BLaER1 (cell line): ENCODE results near the gene CD55.

ENCODE experiments used
- H3K27ac ChIP-seq: shearing (Covaris generic); formaldehyde crosslinking; 2 replicates; pipeline ENCODE4 v1.8.1; 2022
- H3K27me3 ChIP-seq: shearing (Covaris generic); formaldehyde crosslinking; 2 replicates; pipeline ENCODE4 v1.8.1; 2022
- H3K36me3 ChIP-seq: shearing (Covaris generic); formaldehyde crosslinking; 2 replicates; pipeline ENCODE4 v1.8.1; 2022
- H3K4me1 ChIP-seq: shearing (Covaris generic); formaldehyde crosslinking; 2 replicates; pipeline ENCODE4 v1.8.1; 2022
- H3K4me2 ChIP-seq: shearing (Covaris generic); formaldehyde crosslinking; 2 replicates; pipeline ENCODE4 v1.8.1; 2022
- H3K4me3 ChIP-seq: shearing (Covaris generic); formaldehyde crosslinking; 2 replicates; pipeline ENCODE4 v1.8.1; 2022
- H3K9ac ChIP-seq: shearing (Covaris generic); formaldehyde crosslinking; 2 replicates; pipeline ENCODE4 v1.8.1; 2022
- H3K9me3 ChIP-seq: shearing (Covaris generic); formaldehyde crosslinking; 2 replicates; pipeline ENCODE4 v1.8.1; 2022
- H4K20me1 ChIP-seq: shearing (Covaris generic); formaldehyde crosslinking; 2 replicates; pipeline ENCODE4 v1.8.1; 2022
- Cebpa-rat ChIP-seq: shearing (Covaris generic); IDR thresholded peaks from 2 replicates; pipeline ENCODE4 v1.8.1; 2022

Gene CD55

DNA sequence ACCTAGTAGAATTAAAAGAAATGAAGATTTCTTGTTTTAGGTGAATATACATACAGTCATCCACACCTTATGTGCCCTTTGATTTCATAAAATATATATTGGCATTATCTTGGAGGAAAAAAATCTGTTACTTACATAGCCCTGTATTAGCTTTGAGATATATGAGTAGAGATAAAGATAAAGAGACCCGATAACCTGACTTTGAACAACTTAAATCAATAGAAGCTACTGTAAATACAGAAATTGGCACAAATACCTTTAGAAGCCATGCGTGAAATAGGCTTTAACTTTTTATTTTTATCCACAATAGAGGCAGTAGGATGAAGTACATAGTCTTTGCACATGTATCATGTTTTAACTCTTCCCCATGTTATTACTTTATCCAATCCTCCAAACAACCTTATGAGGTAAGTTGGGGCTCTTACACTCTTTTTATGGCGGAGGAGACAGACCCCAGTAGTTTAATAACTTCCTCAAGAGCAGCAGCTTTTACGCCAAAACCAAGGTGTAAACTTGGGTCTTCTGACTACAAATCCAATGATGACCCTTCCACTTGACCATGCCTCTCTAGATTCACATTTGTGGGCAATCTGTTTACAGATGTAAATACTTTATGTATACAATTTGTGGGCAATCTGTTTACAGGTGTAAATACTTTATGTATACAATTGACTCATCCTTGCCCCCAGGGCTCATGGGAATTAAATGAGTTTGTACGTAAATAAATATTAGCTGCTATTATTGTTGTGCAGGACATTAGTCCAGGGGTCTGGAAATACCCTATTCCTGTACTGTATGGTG, 2.1 kb downstream of the CD55 start:
- no peaks in the 10 kb centered on the region for H3K27me3 ChIP-seq
- no peak overlapping the region for H3K4me2 ChIP-seq
- no peaks in the 10 kb centered on the region for H3K9me3 ChIP-seq
- no peak for TF ChIP-seq Cebpa-rat
- H3K36me3 ChIP-seq: peaks cover 35% of the 10 kb centered on the region
- H3K27ac ChIP-seq: no peak overlapping the region
- H3K4me1 ChIP-seq: peaks cover 13% of the 10 kb centered on the region
- no peak overlapping the region for H3K9ac ChIP-seq
- no peak overlapping the region for H3K4me3 ChIP-seq
- no peaks in the 10 kb centered on the region for H4K20me1 ChIP-seq

DNA sequence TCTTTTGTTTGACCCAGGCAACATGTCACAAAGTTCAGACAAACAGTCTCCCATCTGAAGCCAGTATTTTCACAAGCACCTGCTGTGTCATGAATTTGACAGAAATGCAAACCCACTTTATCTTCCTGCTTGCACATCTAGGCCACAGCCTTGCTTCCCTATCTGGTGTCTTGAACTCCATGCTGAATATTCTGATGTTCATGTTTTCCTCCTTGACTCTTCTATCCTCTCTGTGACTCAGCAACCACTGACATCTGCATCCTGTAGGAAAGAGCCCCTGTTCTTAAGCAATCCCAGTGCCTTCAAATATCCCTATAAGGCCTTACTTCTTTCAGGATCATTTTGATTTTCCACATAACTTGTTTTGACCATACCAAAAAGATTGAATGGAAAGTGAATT, 6.5 kb downstream of the CD55 start:
- Histone ChIP-seq H4K20me1 (no peaks in the 10 kb centered on the region), H3K4me3 (no peak overlapping the region), H3K36me3 (peaks cover 60% of the 10 kb centered on the region), H3K27ac (no peak overlapping the region), H3K4me2 (no peak overlapping the region), H3K4me1 (peaks cover 2% of the 10 kb centered on the region), H3K27me3 (no peaks in the 10 kb centered on the region), H3K9ac (no peak overlapping the region), H3K9me3 (peaks cover 4% of the 10 kb centered on the region)
- no peak for TF ChIP-seq Cebpa-rat

DNA sequence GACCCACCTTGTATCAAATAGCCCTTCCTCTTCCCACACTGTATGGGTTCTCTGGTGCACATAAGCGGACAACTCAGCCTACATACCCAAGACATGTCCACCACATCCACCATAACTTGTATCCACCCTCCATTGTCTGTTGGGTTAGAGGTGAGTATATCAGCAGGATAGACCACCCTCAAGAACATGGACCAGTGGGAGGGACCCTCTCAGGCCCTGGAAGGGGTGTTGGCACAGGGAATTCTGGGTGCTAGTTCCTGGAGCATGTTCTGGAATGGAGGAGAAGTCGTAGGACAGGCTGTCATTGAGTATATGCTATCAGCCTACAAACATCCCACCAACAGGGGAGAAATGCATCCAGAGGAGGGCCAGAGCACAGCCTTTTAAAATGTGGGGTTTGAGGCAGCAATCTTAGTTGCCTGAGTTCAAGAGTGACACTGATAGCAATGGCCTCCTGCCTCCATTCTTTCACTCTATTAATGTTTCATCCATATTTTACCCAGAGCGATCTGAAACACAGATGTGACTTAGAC, 7.5 kb downstream of the CD55 start:
- Histone ChIP-seq H3K4me3 (no peak overlapping the region), H3K9ac (no peak overlapping the region), H4K20me1 (no peaks in the 10 kb centered on the region), H3K9me3 (peaks cover 14% of the 10 kb centered on the region), H3K27me3 (no peaks in the 10 kb centered on the region), H3K4me2 (no peak overlapping the region), H3K4me1 (peaks cover 12% of the 10 kb centered on the region; the same call in 1 of the 2 replicates), H3K27ac (no peak overlapping the region), H3K36me3 (peaks cover 59% of the 10 kb centered on the region)
- no peak for TF ChIP-seq Cebpa-rat

DNA sequence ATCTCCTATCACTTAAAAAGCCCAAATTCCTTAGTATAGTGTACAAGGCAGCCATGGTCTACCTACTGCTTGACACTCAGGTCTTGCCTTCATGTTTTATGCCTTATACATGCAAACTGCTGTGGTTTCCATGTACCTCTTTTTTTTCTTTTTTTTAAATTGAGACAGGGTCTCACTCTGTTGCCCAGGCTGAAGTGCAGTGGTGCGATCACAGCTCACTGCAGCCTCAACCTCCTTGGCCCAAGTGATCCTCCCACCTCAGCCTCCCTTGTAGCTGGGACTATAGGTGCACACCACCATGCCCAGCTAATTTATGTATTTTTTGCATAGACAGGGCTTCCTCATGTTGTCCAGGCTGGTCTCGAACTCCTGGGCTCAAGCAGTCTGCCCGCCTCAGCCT, 8.0 kb downstream of the CD55 start:
- no peak overlapping the region for H3K4me3 ChIP-seq
- H3K9ac ChIP-seq: no peak overlapping the region
- H3K27ac ChIP-seq: no peak overlapping the region
- no peak for TF ChIP-seq Cebpa-rat
- no peak overlapping the region for H3K4me2 ChIP-seq
- peaks cover 12% of the 10 kb centered on the region; the same call in 1 of the 2 replicates for H3K4me1 ChIP-seq
- no peaks in the 10 kb centered on the region for H3K27me3 ChIP-seq
- peaks cover 19% of the 10 kb centered on the region for H3K9me3 ChIP-seq
- no peaks in the 10 kb centered on the region for H4K20me1 ChIP-seq
- H3K36me3 ChIP-seq: peaks cover 58% of the 10 kb centered on the region

DNA sequence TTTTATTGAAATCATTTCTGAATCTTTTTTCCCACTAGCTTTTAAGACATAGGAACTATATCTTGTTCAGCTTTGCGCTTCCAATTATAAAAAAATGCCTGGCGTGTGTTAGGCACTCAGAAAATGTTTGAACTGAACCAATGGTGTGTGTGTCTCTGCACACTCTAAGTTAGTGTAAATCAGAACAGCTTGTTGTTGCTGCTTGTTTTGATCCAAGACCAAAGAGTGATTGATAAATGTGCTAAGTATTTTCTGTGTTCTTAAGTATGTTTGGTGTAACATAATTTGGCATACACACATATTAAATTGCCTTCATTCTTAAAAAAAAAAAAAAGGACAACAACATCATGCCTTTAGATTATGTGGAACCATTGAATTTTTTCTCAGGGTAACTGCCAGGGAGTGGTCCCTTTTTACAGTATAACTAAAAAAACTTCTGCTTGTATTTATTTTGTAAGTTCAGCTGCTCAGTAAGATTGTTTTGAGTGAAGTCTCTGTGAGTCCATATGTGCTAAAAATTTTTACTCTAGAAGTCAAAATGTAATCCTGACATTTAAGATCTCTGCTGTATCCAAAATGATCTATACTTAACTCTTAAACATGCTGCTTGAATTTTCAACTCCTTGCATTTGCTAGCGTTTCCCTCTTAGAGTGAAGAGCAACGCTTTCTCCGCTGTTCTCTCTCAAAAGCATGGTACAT, 8.7 kb downstream of the CD55 start:
- no peak for TF ChIP-seq Cebpa-rat
- Histone ChIP-seq H3K4me1 (peaks cover 12% of the 10 kb centered on the region; the same call in 1 of the 2 replicates), H3K4me3 (no peak overlapping the region), H3K9me3 (peaks cover 22% of the 10 kb centered on the region), H3K27me3 (no peaks in the 10 kb centered on the region), H3K4me2 (no peak overlapping the region), H3K27ac (no peak overlapping the region), H3K9ac (no peak overlapping the region), H4K20me1 (no peaks in the 10 kb centered on the region), H3K36me3 (peaks cover 54% of the 10 kb centered on the region)

DNA sequence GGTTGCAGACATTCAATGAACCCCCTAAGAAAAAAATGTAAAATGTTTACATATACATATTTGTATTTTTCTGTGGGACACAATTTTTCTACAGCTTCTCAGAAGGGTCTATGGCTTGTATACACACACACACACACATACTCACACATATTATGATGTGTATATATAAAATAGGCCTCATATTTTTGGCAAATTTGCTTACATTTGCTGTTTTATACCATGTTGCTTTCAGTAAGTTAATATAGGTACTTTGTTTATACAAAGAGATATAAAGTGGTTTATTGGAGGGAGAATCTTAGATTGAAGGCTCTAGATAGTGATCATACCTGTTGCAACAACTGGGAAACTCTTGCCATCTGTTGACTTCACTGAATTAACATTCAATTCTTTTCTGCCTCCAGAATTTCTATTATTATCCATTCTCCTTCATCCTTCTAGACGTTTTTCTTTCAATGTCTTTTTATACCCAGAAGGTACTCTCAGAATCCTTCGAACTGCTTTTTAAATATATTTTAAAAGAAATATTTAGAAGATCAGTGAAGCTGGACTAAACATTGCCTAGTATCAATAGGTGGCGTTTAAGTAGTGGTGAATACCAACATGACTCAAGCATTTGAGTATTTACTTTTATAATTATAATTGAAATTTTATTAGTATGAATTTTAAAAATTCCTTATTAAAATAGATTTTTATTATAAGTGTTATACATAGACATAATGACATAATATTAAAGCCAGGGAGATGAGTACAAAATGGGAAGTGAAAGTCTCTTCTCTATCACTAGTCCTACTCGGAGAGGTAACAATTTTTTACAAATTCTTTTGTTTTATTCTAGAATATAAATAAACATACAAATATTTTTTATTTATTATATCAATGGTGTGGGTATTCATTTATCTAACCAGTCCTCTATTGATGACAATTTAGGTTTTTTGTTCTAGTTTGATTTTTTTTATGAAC, 10.2 kb downstream of the CD55 start:
- peaks cover 17% of the 10 kb centered on the region; the same call in 1 of the 2 replicates for H3K4me1 ChIP-seq
- H3K27ac ChIP-seq: no peak overlapping the region
- H3K9me3 ChIP-seq: peaks cover 22% of the 10 kb centered on the region
- H4K20me1 ChIP-seq: no peaks in the 10 kb centered on the region
- no peak overlapping the region for H3K9ac ChIP-seq
- no peaks in the 10 kb centered on the region for H3K27me3 ChIP-seq
- no peak for TF ChIP-seq Cebpa-rat
- no peak overlapping the region for H3K4me3 ChIP-seq
- H3K4me2 ChIP-seq: no peak overlapping the region
- peaks cover 59% of the 10 kb centered on the region for H3K36me3 ChIP-seq

DNA sequence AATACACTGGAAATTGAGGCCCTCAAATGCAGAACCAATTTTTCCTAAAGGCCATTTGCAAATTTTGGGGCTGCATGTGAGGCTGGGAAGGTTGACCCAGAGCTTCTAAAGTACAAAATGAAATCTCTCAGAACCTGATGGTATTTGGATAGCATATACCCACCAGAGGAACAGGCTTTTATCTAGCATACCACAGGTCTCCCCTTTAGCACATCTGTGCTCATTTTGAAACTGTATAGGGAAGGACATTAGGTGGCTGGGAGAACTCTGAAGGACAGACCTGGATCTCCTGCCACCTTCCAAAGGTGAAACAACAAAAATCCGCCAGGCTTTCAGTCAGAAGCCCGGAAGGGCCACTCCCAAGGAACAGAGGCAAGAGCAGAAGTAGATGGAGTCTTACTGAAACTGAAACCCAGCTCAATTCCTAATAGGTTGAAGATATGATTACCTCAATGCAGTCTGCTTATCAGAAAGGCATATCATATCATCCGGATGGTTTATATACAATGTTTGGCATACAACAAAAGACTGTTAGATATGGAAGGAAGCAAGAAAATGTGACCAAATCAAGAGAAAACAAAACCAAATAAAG, 11.6 kb downstream of the CD55 start:
- Histone ChIP-seq H3K27me3 (no peaks in the 10 kb centered on the region), H4K20me1 (no peaks in the 10 kb centered on the region), H3K4me2 (no peak overlapping the region; the same call in 1 of the 2 replicates), H3K9me3 (peaks cover 22% of the 10 kb centered on the region), H3K27ac (no peak overlapping the region), H3K36me3 (peaks cover 52% of the 10 kb centered on the region), H3K4me3 (no peak overlapping the region), H3K9ac (no peak overlapping the region), H3K4me1 (peaks cover 17% of the 10 kb centered on the region; the same call in 1 of the 2 replicates)
- no peak for TF ChIP-seq Cebpa-rat

DNA sequence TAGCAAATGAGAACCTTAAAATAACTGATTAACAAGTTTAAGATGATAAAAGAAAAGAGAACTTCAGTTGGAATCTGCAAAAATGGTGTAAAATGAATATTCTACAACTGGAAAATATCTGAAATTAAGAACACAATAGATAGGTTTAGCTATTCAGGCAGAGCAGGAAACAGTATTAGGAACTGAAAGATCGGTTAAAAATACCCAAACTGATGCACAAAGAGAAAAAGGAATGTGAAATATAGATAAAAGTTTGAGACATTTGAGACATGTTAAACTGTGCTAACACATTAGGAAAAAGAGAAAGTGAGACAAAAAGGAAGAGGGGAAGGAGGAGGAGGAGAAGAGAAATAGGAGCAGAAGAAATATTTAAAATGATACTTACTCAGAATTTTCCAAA, 12.1 kb downstream of the CD55 start:
- Histone ChIP-seq H3K27ac (no peak overlapping the region), H3K4me2 (no peak overlapping the region; the same call in 1 of the 2 replicates), H3K9ac (no peak overlapping the region), H3K9me3 (peaks cover 22% of the 10 kb centered on the region), H3K4me1 (peaks cover 17% of the 10 kb centered on the region; the same call in 1 of the 2 replicates), H3K27me3 (no peaks in the 10 kb centered on the region), H3K4me3 (no peak overlapping the region), H3K36me3 (peaks cover 47% of the 10 kb centered on the region), H4K20me1 (no peaks in the 10 kb centered on the region)
- TF ChIP-seq Cebpa-rat: no peak

DNA sequence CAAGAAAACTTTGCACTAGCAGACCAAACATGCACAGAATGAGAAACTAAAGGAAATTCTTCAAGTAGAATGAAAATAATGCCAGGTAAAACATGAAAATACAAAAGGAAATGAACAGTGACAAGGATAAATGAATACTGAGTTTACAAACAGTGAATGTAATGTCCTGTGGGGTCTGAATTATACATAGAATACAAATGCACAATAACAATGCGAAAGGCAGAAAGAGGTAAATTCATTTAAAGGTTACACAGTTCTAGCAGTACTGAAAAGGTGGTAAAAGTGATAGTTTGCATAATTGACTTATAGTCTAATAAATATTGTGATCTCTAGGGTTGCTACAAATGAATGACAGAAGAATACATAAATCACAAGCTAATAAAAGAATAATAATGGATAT, 12.9 kb downstream of the CD55 start:
- TF ChIP-seq Cebpa-rat: no peak
- H3K4me2 ChIP-seq: no peak overlapping the region
- H3K36me3 ChIP-seq: peaks cover 40% of the 10 kb centered on the region

More for the DNA sequence above, 12.9 kb downstream of the CD55 start:
- peaks cover 17% of the 10 kb centered on the region; the same call in 1 of the 2 replicates for H3K4me1 ChIP-seq
- H3K9ac ChIP-seq: no peak overlapping the region
- no peak overlapping the region for H3K27ac ChIP-seq
- H3K9me3 ChIP-seq: peaks cover 22% of the 10 kb centered on the region
- no peak overlapping the region for H3K4me3 ChIP-seq
- H3K27me3 ChIP-seq: no peaks in the 10 kb centered on the region
- H4K20me1 ChIP-seq: no peaks in the 10 kb centered on the region
